Stimulated activated CD4-positive, alpha-beta T cell treated with anti-CD3 and anti-CD28 coated beads, Interleukin-15, amount 100 ng/mL, for 48 hours (primary cell): Measurements from ENCODE around the gene OVAAL.
A peak's percentile ranks its signal among the peaks of the same experiment; 100 is the strongest.

Experiments
- DNase-seq, 2 donors: peaks; one replicate each; pipeline ENCODE4 v3.0.0-alpha.2; 2020; ENCODE audit warnings: low read depth in 2 of 2

Gene OVAAL

GRCh38 chr1:180571060-180571831, 12.5 kb downstream of the OVAAL start:
- DNase-seq = no peak

- peak; percentile 49 for DNase-seq
These were observed 13.3 kb downstream of the OVAAL start for GRCh38 chr1:180571832-180572636.

GRCh38 chr1:180572760-180573159, 14.0 kb downstream of the OVAAL start:
- no peak for DNase-seq

- no peak for DNase-seq
These were observed 15.4 kb downstream of the OVAAL start for GRCh38 chr1:180574031-180574713.

- no peak for DNase-seq
These were observed 18.6 kb downstream of the OVAAL start for GRCh38 chr1:180577361-180577760.

- no peak for DNase-seq
These were observed 21.3 kb downstream of the OVAAL start for GRCh38 chr1:180579961-180580611.

GRCh38 chr1:180581635-180582039, 22.9 kb downstream of the OVAAL start:
- no peak for DNase-seq

- DNase-seq = no peak
These were observed 26.1 kb downstream of the OVAAL start for GRCh38 chr1:180584869-180585268.

GRCh38 chr1:180585994-180586359, 27.2 kb downstream of the OVAAL start:
- no peak for DNase-seq

GRCh38 chr1:180586671-180587155, 27.9 kb downstream of the OVAAL start:
- no peak for DNase-seq

- DNase-seq = no peak
These were observed 29.4 kb downstream of the OVAAL start for GRCh38 chr1:180588121-180588520.

GRCh38 chr1:180590889-180591288, 32.1 kb downstream of the OVAAL start:
- no peak for DNase-seq

GRCh38 chr1:180593382-180593781, 34.6 kb downstream of the OVAAL start:
- no peak for DNase-seq

GRCh38 chr1:180594723-180595122, 36.0 kb downstream of the OVAAL start:
- no peak for DNase-seq

GRCh38 chr1:180595966-180596365, 37.2 kb downstream of the OVAAL start:
- no peak for DNase-seq

GRCh38 chr1:180597520-180597919, 38.8 kb downstream of the OVAAL start:
- DNase-seq = no peak

GRCh38 chr1:180598333-180598974, 39.7 kb downstream of the OVAAL start:
- no peak for DNase-seq

GRCh38 chr1:180600343-180600742, 41.6 kb downstream of the OVAAL start:
- DNase-seq = no peak

- DNase-seq = no peak
These were observed 42.7 kb downstream of the OVAAL start for GRCh38 chr1:180601512-180601911.

GRCh38 chr1:180603223-180603849, 44.6 kb downstream of the OVAAL start:
- DNase-seq = no peak

GRCh38 chr1:180603850-180604226, 45.1 kb downstream of the OVAAL start:
- no peak for DNase-seq
